HEK293 (cell line): ENCODE measurements around the gene MGAT5B.

Source experiments
- CTCF ChIA-PET: fragments of 350-600 bp; formaldehyde crosslinking; extraction: SDS; loops from one replicate; lab custom pipeline; 2021; ENCODE audit warnings: antibody characterized with exemption; lab: Yijun Ruan, JAX
- POLR2A ChIA-PET: fragments of 300-600 bp; formaldehyde crosslinking; extraction: SDS; loops from one replicate; lab custom pipeline; 2020; ENCODE audit warnings: antibody characterized with exemption, inconsistent platforms; lab: Yijun Ruan, JAX
- H3K27ac ChIP-seq: fragments of 200-500 bp; sonication (Bioruptor generic); 2 replicates; pipeline ENCODE4 v1.5.1; 2014; ENCODE audit warnings: low read depth, low read length, control low read depth, inconsistent platforms; ENCODE audit errors: extremely low read depth
- H3K36me3 ChIP-seq, 2 experiments: fragments of 200-500 bp in 1 of 2; sonication (Bioruptor generic) in 1 of 2; 1 replicate in 1 of 2; 2 replicates in 1 of 2; pipeline ENCODE4 v1.5.1; 2014 to 2017; ENCODE audit warnings: inconsistent platforms in 2 of 2, low read length in 2 of 2; ENCODE audit not compliant: control insufficient read depth in 2 of 2, insufficient read depth in 1 of 2
- H3K4me1 ChIP-seq: fragments of 200-500 bp; sonication (Bioruptor generic); 2 replicates; pipeline ENCODE4 v1.5.1; 2014; ENCODE audit warnings: mild to moderate bottlenecking, low read length, inconsistent platforms; ENCODE audit not compliant: control insufficient read depth, insufficient read depth
- H3K4me3 ChIP-seq: 2 replicates; pipeline ENCODE4 v1.5.1; 2011; ENCODE audit warnings: low read depth, mild to moderate bottlenecking, control low read depth, low read length, moderate library complexity
- H3K9me3 ChIP-seq: fragments of 200-500 bp; sonication (Bioruptor generic); 2 replicates; pipeline ENCODE4 v1.5.1; 2014; ENCODE audit warnings: low read depth, low read length, inconsistent platforms; ENCODE audit not compliant: control insufficient read depth, insufficient read depth
- HOXC10 ChIP-seq: sonication (generic); formaldehyde crosslinking; IDR thresholded peaks from 2 replicates; pipeline ENCODE4 v1.8.1; 2023; ENCODE audit warnings: mild to moderate bottlenecking, missing genetic modification reagents
- IKZF3 ChIP-seq: fragments of 450-650 bp; IDR thresholded peaks from 2 replicates; pipeline ENCODE4 v1.5.0; 2018; ENCODE audit warnings: missing biosample characterization, mild to moderate bottlenecking, missing genetic modification characterization, moderate library complexity
- PRDM10 ChIP-seq: fragments of 450-650 bp; formaldehyde crosslinking; IDR thresholded peaks from 2 replicates; pipeline ENCODE4 v1.5.1; 2016; ENCODE audit warnings: missing biosample characterization, missing genetic modification characterization
- SP3 ChIP-seq: fragments of 450-650 bp; formaldehyde crosslinking; IDR thresholded peaks from 2 replicates; pipeline ENCODE4 v1.5.1; 2016; ENCODE audit warnings: missing biosample characterization, missing genetic modification characterization
- ZBTB1 ChIP-seq: fragments of 450-650 bp; formaldehyde crosslinking; IDR thresholded peaks from 2 replicates; pipeline ENCODE4 v1.5.1; 2016; ENCODE audit warnings: missing biosample characterization, missing genetic modification characterization
- ZNF114 ChIP-seq: fragments of 450-650 bp; formaldehyde crosslinking; IDR thresholded peaks from 2 replicates; pipeline ENCODE4 v1.5.0; 2017; ENCODE audit warnings: missing biosample characterization, missing genetic modification characterization
- ZNF223 ChIP-seq: fragments of 450-650 bp; formaldehyde crosslinking; IDR thresholded peaks from 2 replicates; pipeline ENCODE4 v1.5.1; 2016; ENCODE audit warnings: missing biosample characterization, missing genetic modification characterization
- ZNF274 ChIP-seq, 2 experiments: fragments of 200-500 bp in 1 of 2; fragments of 450-650 bp in 1 of 2; sonication (Bioruptor generic) in 1 of 2; formaldehyde crosslinking in 1 of 2; IDR thresholded peaks; 2 replicates each; pipeline versions ENCODE4 v1.5.1 to v1.6.1; 2014 to 2016; ENCODE audit warnings: borderline replicate concordance in 1 of 2, inconsistent platforms in 1 of 2, low read length in 1 of 2, missing biosample characterization in 1 of 2, missing genetic modification characterization in 1 of 2
- ZNF292 ChIP-seq: fragments of 450-650 bp; formaldehyde crosslinking; IDR thresholded peaks from 2 replicates; pipeline ENCODE4 v1.5.1; 2016; ENCODE audit warnings: low read depth, missing biosample characterization, missing genetic modification characterization, borderline replicate concordance
- ZNF311 ChIP-seq: fragments of 450-650 bp; formaldehyde crosslinking; IDR thresholded peaks from 2 replicates; pipeline ENCODE4 v1.5.1; 2017; ENCODE audit warnings: missing biosample characterization, missing genetic modification characterization, borderline replicate concordance
- ZNF350 ChIP-seq: fragments of 450-650 bp; formaldehyde crosslinking; IDR thresholded peaks from 2 replicates; pipeline ENCODE4 v1.5.0; 2017; ENCODE audit warnings: missing biosample characterization, mild to moderate bottlenecking, missing genetic modification characterization
- ZNF416 ChIP-seq: fragments of 450-650 bp; formaldehyde crosslinking; IDR thresholded peaks from 2 replicates; pipeline ENCODE4 v1.5.1; 2016; ENCODE audit warnings: missing biosample characterization, missing genetic modification characterization
- ZNF426 ChIP-seq: fragments of 450-650 bp; formaldehyde crosslinking; IDR thresholded peaks from 2 replicates; pipeline ENCODE4 v1.5.1; 2017; ENCODE audit warnings: missing biosample characterization, missing genetic modification characterization, mild to moderate bottlenecking, inconsistent platforms, moderate library complexity
- ZNF473 ChIP-seq: fragments of 450-650 bp; formaldehyde crosslinking; IDR thresholded peaks from 2 replicates; pipeline ENCODE4 v1.5.1; 2017; ENCODE audit warnings: missing biosample characterization, missing genetic modification characterization
- ZNF561 ChIP-seq: fragments of 450-650 bp; IDR thresholded peaks from 2 replicates; pipeline ENCODE4 v1.5.1; 2018; ENCODE audit warnings: missing biosample characterization, missing genetic modification characterization, borderline replicate concordance
- ZNF639 ChIP-seq: fragments of 450-650 bp; formaldehyde crosslinking; IDR thresholded peaks from 2 replicates; pipeline ENCODE4 v1.5.1; 2016; ENCODE audit warnings: missing biosample characterization, missing genetic modification characterization
- ZNF660 ChIP-seq: fragments of 450-650 bp; IDR thresholded peaks from 2 replicates; pipeline ENCODE4 v1.5.1; 2018; ENCODE audit warnings: missing biosample characterization, mild to moderate bottlenecking, missing genetic modification characterization
- ZNF76 ChIP-seq: fragments of 450-650 bp; formaldehyde crosslinking; IDR thresholded peaks from 2 replicates; pipeline ENCODE4; 2016; ENCODE audit warnings: low read depth, missing biosample characterization, missing genetic modification characterization, borderline replicate concordance
- ZSCAN30 ChIP-seq: fragments of 450-650 bp; IDR thresholded peaks from 2 replicates; pipeline ENCODE4 v1.5.1; 2018; ENCODE audit warnings: missing biosample characterization, mild to moderate bottlenecking, missing genetic modification characterization, moderate library complexity
- ZSCAN4 ChIP-seq: fragments of 450-650 bp; formaldehyde crosslinking; IDR thresholded peaks from 2 replicates; pipeline ENCODE4 v1.5.1; 2017; ENCODE audit warnings: missing biosample characterization, missing genetic modification characterization
- TF ChIP-seq, protein P1 (sequence below): fragments of 450-650 bp; formaldehyde crosslinking; IDR thresholded peaks from 2 replicates; pipeline ENCODE4 v1.5.1; 2016; ENCODE audit warnings: missing biosample characterization, missing genetic modification characterization
- TF ChIP-seq, protein P2 (sequence below): fragments of 450-650 bp; IDR thresholded peaks from 2 replicates; pipeline ENCODE4 v1.5.1; 2018; ENCODE audit warnings: missing biosample characterization, mild to moderate bottlenecking, missing genetic modification characterization
- TF ChIP-seq, protein P3 (sequence below): fragments of 450-650 bp; formaldehyde crosslinking; IDR thresholded peaks from 2 replicates; pipeline ENCODE4 v1.5.0; 2017; ENCODE audit warnings: missing biosample characterization, missing genetic modification characterization, borderline replicate concordance

The MGAT5B gene, protein sequence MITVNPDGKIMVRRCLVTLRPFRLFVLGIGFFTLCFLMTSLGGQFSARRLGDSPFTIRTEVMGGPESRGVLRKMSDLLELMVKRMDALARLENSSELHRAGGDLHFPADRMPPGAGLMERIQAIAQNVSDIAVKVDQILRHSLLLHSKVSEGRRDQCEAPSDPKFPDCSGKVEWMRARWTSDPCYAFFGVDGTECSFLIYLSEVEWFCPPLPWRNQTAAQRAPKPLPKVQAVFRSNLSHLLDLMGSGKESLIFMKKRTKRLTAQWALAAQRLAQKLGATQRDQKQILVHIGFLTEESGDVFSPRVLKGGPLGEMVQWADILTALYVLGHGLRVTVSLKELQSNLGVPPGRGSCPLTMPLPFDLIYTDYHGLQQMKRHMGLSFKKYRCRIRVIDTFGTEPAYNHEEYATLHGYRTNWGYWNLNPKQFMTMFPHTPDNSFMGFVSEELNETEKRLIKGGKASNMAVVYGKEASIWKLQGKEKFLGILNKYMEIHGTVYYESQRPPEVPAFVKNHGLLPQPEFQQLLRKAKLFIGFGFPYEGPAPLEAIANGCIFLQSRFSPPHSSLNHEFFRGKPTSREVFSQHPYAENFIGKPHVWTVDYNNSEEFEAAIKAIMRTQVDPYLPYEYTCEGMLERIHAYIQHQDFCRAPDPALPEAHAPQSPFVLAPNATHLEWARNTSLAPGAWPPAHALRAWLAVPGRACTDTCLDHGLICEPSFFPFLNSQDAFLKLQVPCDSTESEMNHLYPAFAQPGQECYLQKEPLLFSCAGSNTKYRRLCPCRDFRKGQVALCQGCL

GRCh38 chr17:76868176-76868668, at the start of gene MGAT5B:
Gene MGAT5B (plus strand): TSS chr17:76868404. CDS start chr17:76869030, 626 bp downstream.
- CTCF ChIA-PET: interaction anchor here (0.6 to 3.8 kb wide), 47 partner anchors 9 to 462 kb away, joined by 3 to 61 read pairs (median 4); no protein-coding TSS in a partner anchor
- no peaks in the 10 kb centered on the region; the same call in 1 of the 2 replicates for H3K4me1 ChIP-seq
- peak within 1 kb of the TSS; percentile 34 for H3K4me3 ChIP-seq
- peak within 1 kb of the TSS; percentile 59; the same call in 1 of the 2 replicates for H3K27ac ChIP-seq
- peaks cover 0 to 4% of the 10 kb centered on the region in 2 experiments; a peak in 1 of 3 replicates for H3K36me3 ChIP-seq
- POLR2A ChIA-PET: interaction anchor here (0.6 to 1.7 kb wide), 6 partner anchors 16 to 220 kb away, joined by 3 to 9 read pairs (median 3); no protein-coding TSS in a partner anchor
- no peaks in the 10 kb centered on the region for H3K9me3 ChIP-seq
- TF ChIP-seq ZNF274 (IDR thresholded peaks at IDR 0.05; ENCODE audit: low read length): no peak
- no peak for TF ChIP-seq ZNF274 (tag by site-specific recombination; IDR thresholded peaks at IDR 0.05; ENCODE audit: borderline replicate concordance)
- TF ChIP-seq, protein P1, sequence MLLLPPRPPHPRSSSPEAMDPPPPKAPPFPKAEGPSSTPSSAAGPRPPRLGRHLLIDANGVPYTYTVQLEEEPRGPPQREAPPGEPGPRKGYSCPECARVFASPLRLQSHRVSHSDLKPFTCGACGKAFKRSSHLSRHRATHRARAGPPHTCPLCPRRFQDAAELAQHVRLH: no peak
- no peak for TF ChIP-seq ZNF639
- TF ChIP-seq SP3: no peak
- TF ChIP-seq ZSCAN30: peak; percentile 85
- peak; percentile 68 for TF ChIP-seq IKZF3 (tag by site-specific recombination)
- TF ChIP-seq, protein P2, sequence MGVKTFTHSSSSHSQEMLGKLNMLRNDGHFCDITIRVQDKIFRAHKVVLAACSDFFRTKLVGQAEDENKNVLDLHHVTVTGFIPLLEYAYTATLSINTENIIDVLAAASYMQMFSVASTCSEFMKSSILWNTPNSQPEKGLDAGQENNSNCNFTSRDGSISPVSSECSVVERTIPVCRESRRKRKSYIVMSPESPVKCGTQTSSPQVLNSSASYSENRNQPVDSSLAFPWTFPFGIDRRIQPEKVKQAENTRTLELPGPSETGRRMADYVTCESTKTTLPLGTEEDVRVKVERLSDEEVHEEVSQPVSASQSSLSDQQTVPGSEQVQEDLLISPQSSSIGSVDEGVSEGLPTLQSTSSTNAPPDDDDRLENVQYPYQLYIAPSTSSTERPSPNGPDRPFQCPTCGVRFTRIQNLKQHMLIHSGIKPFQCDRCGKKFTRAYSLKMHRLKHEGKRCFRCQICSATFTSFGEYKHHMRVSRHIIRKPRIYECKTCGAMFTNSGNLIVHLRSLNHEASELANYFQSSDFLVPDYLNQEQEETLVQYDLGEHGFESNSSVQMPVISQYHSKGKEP (tag by site-specific recombination): 0 out of 2 replicates have a peak, but pooled peaks have one; percentile 39
- no peak for TF ChIP-seq ZNF76 (tag by site-specific recombination)
- no peak for TF ChIP-seq ZNF223
- no peak for TF ChIP-seq ZNF292 (tag by site-specific recombination)
- peak; percentile 36; the same call in 1 of the 2 replicates for TF ChIP-seq ZNF561 (tag by site-specific recombination)
- no peak for TF ChIP-seq ZNF473 (tag by site-specific recombination)
- TF ChIP-seq ZSCAN4 (tag by site-specific recombination): no peak
- TF ChIP-seq, protein P3, sequence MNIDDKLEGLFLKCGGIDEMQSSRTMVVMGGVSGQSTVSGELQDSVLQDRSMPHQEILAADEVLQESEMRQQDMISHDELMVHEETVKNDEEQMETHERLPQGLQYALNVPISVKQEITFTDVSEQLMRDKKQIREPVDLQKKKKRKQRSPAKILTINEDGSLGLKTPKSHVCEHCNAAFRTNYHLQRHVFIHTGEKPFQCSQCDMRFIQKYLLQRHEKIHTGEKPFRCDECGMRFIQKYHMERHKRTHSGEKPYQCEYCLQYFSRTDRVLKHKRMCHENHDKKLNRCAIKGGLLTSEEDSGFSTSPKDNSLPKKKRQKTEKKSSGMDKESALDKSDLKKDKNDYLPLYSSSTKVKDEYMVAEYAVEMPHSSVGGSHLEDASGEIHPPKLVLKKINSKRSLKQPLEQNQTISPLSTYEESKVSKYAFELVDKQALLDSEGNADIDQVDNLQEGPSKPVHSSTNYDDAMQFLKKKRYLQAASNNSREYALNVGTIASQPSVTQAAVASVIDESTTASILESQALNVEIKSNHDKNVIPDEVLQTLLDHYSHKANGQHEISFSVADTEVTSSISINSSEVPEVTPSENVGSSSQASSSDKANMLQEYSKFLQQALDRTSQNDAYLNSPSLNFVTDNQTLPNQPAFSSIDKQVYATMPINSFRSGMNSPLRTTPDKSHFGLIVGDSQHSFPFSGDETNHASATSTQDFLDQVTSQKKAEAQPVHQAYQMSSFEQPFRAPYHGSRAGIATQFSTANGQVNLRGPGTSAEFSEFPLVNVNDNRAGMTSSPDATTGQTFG (tag by site-specific recombination): no peak
- no peak for TF ChIP-seq ZNF416
- TF ChIP-seq PRDM10 (tag by site-specific recombination): no peak
- TF ChIP-seq ZNF114 (tag by site-specific recombination): no peak
- no peak for TF ChIP-seq ZNF426 (tag by site-specific recombination)
- TF ChIP-seq HOXC10: 0 out of 2 replicates have a peak, but pooled peaks have one; percentile 40
- peak; percentile 72; the same call in 1 of the 2 replicates for TF ChIP-seq ZNF660 (tag by site-specific recombination)
- no peak for TF ChIP-seq ZBTB1 (tag by site-specific recombination)
- no peak for TF ChIP-seq ZNF350 (tag by site-specific recombination)
- no peak for TF ChIP-seq ZNF311 (tag by site-specific recombination)
